Bronchial epithelial cell (primary cell): Measurements from ENCODE around the gene HOXA2. TPM values are rescaled to one million over a fixed set of nuclear protein-coding genes. Genes with fewer than 3 reads are reported as not detected.

ENCODE experiments used
- DNase-seq: peaks from one replicate; pipeline ENCODE4 v3.0.0-alpha.2; 2010; ENCODE audit warnings: low read depth
- FAIRE-seq: peaks from 2 replicates; lab custom pipeline; 2011; peaks lifted over from hg19 to GRCh38; lab: Jason Lieb, UNC
- H3K27me3 ChIP-seq: 2 replicates; pipeline ENCODE4 v1.5.1; 2011; ENCODE audit warnings: low read length; ENCODE audit not compliant: control insufficient read depth, insufficient read depth
- H3K36me3 ChIP-seq: 2 replicates; pipeline ENCODE4 v1.5.1; 2011; ENCODE audit warnings: low read length; ENCODE audit not compliant: control insufficient read depth, insufficient read depth
- H3K4me3 ChIP-seq: 2 replicates; pipeline ENCODE4 v1.5.1; 2011; ENCODE audit warnings: mild to moderate bottlenecking, low read depth, low read length, control low read depth
- total RNA-seq: library from RNA; depleted of rRNA; stranded (reverse); fragments of >200 nt; gene quantifications from 2 replicates; pipeline ENCODE4 v1.2.1, GENCODE V29; 2014
- TF ChIP-seq, protein P1 (sequence below): IDR thresholded peaks from 2 replicates; pipeline ENCODE4 v1.5.1; 2011; ENCODE audit warnings: mild to moderate bottlenecking, moderate library complexity, low read length, control low read depth, inconsistent platforms; ENCODE audit not compliant: insufficient read depth, severe bottlenecking

HOXA2 gene
- total RNA-seq, 1 donor from 2014 or later, result not detected

DNA sequence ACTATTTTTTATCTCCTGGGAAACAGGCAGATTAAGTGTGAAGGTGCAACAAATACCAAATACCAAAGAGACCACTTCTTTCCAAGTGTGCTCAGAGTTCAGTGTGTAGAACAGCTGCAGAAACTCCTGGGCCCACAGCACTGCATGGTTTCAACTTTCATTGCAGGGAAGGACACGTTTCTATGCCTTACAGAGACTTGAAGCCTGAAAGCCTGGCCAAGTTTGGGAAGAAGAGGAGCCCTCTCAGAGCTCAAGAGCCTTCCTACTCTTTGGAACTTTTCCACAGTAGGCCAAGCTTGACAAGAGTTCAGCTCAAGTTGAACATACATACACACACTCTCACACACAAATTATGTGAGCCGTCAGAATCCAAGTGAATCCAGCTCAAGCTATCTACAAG lies 25.6 kb upstream of the HOXA2 start:
- DNase-seq, result no peak
- no peak overlapping the region for H3K4me3 ChIP-seq

GRCh38 chr7:27126596-27127327 lies 24.3 kb upstream of the HOXA2 start:
- DNase-seq, result no peak
- no peaks in the 10 kb centered on the region for H3K36me3 ChIP-seq
- no peak overlapping the region for H3K4me3 ChIP-seq
- FAIRE-seq, result no peak
- H3K27me3 ChIP-seq, result peaks cover 84% of the 10 kb centered on the region
- TF ChIP-seq, protein P1, sequence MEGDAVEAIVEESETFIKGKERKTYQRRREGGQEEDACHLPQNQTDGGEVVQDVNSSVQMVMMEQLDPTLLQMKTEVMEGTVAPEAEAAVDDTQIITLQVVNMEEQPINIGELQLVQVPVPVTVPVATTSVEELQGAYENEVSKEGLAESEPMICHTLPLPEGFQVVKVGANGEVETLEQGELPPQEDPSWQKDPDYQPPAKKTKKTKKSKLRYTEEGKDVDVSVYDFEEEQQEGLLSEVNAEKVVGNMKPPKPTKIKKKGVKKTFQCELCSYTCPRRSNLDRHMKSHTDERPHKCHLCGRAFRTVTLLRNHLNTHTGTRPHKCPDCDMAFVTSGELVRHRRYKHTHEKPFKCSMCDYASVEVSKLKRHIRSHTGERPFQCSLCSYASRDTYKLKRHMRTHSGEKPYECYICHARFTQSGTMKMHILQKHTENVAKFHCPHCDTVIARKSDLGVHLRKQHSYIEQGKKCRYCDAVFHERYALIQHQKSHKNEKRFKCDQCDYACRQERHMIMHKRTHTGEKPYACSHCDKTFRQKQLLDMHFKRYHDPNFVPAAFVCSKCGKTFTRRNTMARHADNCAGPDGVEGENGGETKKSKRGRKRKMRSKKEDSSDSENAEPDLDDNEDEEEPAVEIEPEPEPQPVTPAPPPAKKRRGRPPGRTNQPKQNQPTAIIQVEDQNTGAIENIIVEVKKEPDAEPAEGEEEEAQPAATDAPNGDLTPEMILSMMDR, result no peak

More for the DNA sequence above, 25.6 kb upstream of the HOXA2 start:
- no peaks in the 10 kb centered on the region for H3K36me3 ChIP-seq
- TF ChIP-seq, protein P1, result no peak
- peaks cover 73% of the 10 kb centered on the region for H3K27me3 ChIP-seq
- FAIRE-seq, result no peak

DNA sequence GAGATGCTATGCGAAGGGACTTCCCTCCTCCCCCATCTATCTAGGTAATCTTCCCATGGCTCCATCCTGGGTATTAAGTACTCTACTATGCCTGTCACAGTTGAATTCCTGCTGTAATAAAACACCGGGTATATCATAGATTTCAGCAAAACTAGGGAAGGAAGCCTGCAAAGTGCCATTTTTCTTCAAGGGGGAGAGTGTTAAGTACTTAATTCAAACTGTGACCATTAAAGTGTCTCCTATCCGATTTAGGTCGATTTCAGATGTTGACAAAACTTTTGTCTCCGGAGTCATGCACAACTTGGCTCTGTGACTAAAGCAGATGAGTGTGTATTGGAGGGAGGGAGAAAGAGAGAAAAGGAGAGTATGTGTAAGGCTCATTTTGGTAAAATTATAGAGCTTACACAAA lies 23.5 kb upstream of the HOXA2 start:
- no peak for FAIRE-seq
- H3K27me3 ChIP-seq, result peaks cover 82% of the 10 kb centered on the region

GRCh38 chr7:27124902-27125689 lies 22.6 kb upstream of the HOXA2 start:
- FAIRE-seq, result no peak
- no peak for DNase-seq
- TF ChIP-seq, protein P1, result no peak
- Histone ChIP-seq H3K27me3 (peaks cover 83% of the 10 kb centered on the region), H3K4me3 (no peak overlapping the region), H3K36me3 (no peaks in the 10 kb centered on the region)

More for the DNA sequence above, 23.5 kb upstream of the HOXA2 start:
- H3K4me3 ChIP-seq, result no peak overlapping the region
- TF ChIP-seq, protein P1, result no peak
- DNase-seq, result no peak
- no peaks in the 10 kb centered on the region for H3K36me3 ChIP-seq

DNA sequence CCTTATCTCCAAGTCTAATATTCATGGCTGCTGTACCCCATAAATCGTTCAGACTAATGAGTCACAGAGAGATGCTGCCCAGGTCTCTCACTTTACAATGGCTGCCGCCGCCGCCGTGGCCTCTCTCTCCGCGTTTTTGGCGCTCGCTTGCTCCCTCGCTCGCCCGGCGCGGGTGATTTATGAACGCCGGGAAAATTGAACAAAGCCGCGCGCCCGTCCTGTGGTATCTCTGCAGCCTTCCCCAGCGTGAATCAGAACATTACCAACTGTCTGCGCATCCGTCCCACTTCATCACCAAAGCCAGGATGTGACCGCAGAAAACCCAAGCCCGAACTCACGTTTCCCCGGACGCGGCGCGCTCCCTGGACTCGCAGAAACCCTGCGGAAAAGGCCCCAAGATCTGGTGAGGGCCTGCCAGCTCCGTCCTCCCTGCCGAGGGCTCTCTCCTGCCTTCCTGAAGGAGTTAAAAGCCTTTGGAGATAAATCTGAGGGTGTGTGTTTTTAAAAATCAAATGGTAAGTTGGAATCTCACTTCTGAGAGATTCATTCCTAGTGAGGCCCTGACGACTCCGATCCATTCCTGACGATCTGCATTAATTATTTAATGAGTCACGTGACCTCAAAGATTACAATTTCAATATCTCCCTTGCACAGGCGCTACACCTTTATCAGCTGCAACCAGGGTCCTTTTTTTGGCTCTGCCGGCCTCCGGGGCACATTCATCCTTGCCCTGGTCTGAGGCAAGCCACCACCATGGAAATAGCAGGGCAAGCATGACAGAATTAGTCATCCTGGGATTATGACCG lies 21.8 kb upstream of the HOXA2 start:
- TF ChIP-seq, protein P1, result no peak
- FAIRE-seq (no peak), DNase-seq (no peak)
- H3K36me3 ChIP-seq, result no peaks in the 10 kb centered on the region
- H3K4me3 ChIP-seq, result no peak overlapping the region
- H3K27me3 ChIP-seq, result peaks cover 81% of the 10 kb centered on the region
